NCI-H226 (cell line): Measurements from ENCODE around the gene TMEM215.
A peak's percentile ranks its signal among the peaks of the same experiment; 100 is the strongest.
"Not testable (repeated sequence)": the region's sequence is repeated elsewhere in the genome, so short reads cannot be mapped to it uniquely, and the experiment has no call there.

Experiments used
- DNase-seq: peaks from one replicate; pipeline ENCODE4 v3.0.0-alpha.2; 2015

The TMEM215 gene

GRCh38 chr9:32783168-32783891, at the start of gene TMEM215:
TSS of gene TMEM215 (plus strand) at chr9:32783540. CDS start at chr9:32784184, 644 bp downstream.
- no peak for DNase-seq

GRCh38 chr9:32735476-32735875, 47.9 kb upstream of the TMEM215 start:
- no peak for DNase-seq

GRCh38 chr9:32737378-32737777, 46.0 kb upstream of the TMEM215 start:
- no peak for DNase-seq

GRCh38 chr9:32738501-32739172, 44.7 kb upstream of the TMEM215 start:
- DNase-seq = peak; percentile 60

- peak; percentile 73 for DNase-seq
These were observed 41.6 kb upstream of the TMEM215 start for GRCh38 chr9:32741706-32742105.

GRCh38 chr9:32742296-32742695, 41.0 kb upstream of the TMEM215 start:
- DNase-seq = peak; percentile 78

GRCh38 chr9:32748013-32748412, 35.3 kb upstream of the TMEM215 start:
- DNase-seq = no peak

GRCh38 chr9:32755730-32756129, 27.6 kb upstream of the TMEM215 start:
- no peak for DNase-seq

GRCh38 chr9:32764139-32764538, 19.2 kb upstream of the TMEM215 start:
- DNase-seq = no peak

GRCh38 chr9:32775283-32775682, 8.1 kb upstream of the TMEM215 start:
- no peak for DNase-seq

- DNase-seq = no peak
These were observed 7.1 kb upstream of the TMEM215 start for GRCh38 chr9:32776201-32776600.

- no peak for DNase-seq
These were observed 718 bp upstream of the TMEM215 start for GRCh38 chr9:32782476-32783167.

GRCh38 chr9:32787816-32788215, 4.5 kb downstream of the TMEM215 start:
- DNase-seq = no peak

- not testable (repeated sequence) for DNase-seq
These were observed 12.7 kb downstream of the TMEM215 start for GRCh38 chr9:32796015-32796414.

- DNase-seq = no peak
These were observed 18.2 kb downstream of the TMEM215 start for GRCh38 chr9:32801530-32801929.

GRCh38 chr9:32807217-32807616, 23.9 kb downstream of the TMEM215 start:
- no peak for DNase-seq

- DNase-seq = no peak
These were observed 27.9 kb downstream of the TMEM215 start for GRCh38 chr9:32811246-32811645.

GRCh38 chr9:32820322-32820721, 37.0 kb downstream of the TMEM215 start:
- DNase-seq = no peak

GRCh38 chr9:32823101-32823500, 39.8 kb downstream of the TMEM215 start:
- DNase-seq = no peak

- no peak for DNase-seq
These were observed 40.2 kb downstream of the TMEM215 start for GRCh38 chr9:32823551-32823950.

GRCh38 chr9:32825203-32825602, 41.9 kb downstream of the TMEM215 start:
- DNase-seq = no peak

- DNase-seq = no peak
These were observed 45.5 kb downstream of the TMEM215 start for GRCh38 chr9:32828861-32829260.

GRCh38 chr9:32832346-32832745, 49.0 kb downstream of the TMEM215 start:
- DNase-seq = no peak
